OCI-M2 (cell line): ENCODE results near the gene RDM1.
"Not testable (repeated sequence)": the region's sequence is repeated elsewhere in the genome, so short reads cannot be mapped to it uniquely, and the experiment has no call there.

ENCODE experiments used
- DNase-seq: peaks from one replicate; lab custom pipeline; 2025; ENCODE audit not compliant: unreplicated experiment; lab: John Stamatoyannopoulos, UW

The RDM1 gene

GRCh38 chr17:35930211-35931065 lies at the start of gene RDM1:
Gene RDM1, minus strand, starts transcription at chr17:35930773. Its CDS starts 46 bp downstream, at chr17:35930727.
- no peak for DNase-seq

- no peak for DNase-seq
Measured at GRCh38 chr17:35978346-35978745, 47.8 kb upstream of the RDM1 start.

- no peak for DNase-seq
Measured at GRCh38 chr17:35977509-35977908, 46.9 kb upstream of the RDM1 start.

- no peak for DNase-seq
Measured at GRCh38 chr17:35973333-35974260, 43.0 kb upstream of the RDM1 start.

- DNase-seq, result no peak
Measured at GRCh38 chr17:35972945-35973332, 42.4 kb upstream of the RDM1 start.

- no peak for DNase-seq
Measured at GRCh38 chr17:35972535-35972934, 42.0 kb upstream of the RDM1 start.

GRCh38 chr17:35972066-35972465 lies 41.5 kb upstream of the RDM1 start:
- no peak for DNase-seq

- DNase-seq, result no peak
Measured at GRCh38 chr17:35969558-35970380, 39.2 kb upstream of the RDM1 start.

GRCh38 chr17:35968520-35969054 lies 38.0 kb upstream of the RDM1 start:
- no peak for DNase-seq

- no peak for DNase-seq
Measured at GRCh38 chr17:35965272-35965671, 34.7 kb upstream of the RDM1 start.

GRCh38 chr17:35963663-35964062 lies 33.1 kb upstream of the RDM1 start:
- DNase-seq, result no peak

- no peak for DNase-seq
Measured at GRCh38 chr17:35953720-35954119, 23.1 kb upstream of the RDM1 start.

- no peak for DNase-seq
Measured at GRCh38 chr17:35949401-35949800, 18.8 kb upstream of the RDM1 start.

- DNase-seq, result no peak
Measured at GRCh38 chr17:35948092-35948491, 17.5 kb upstream of the RDM1 start.

- no peak for DNase-seq
Measured at GRCh38 chr17:35947156-35947585, 16.6 kb upstream of the RDM1 start.

GRCh38 chr17:35944151-35944550 lies 13.6 kb upstream of the RDM1 start:
- no peak for DNase-seq

- DNase-seq, result no peak
Measured at GRCh38 chr17:35943537-35943936, 13.0 kb upstream of the RDM1 start, which contains the start of gene LYZL6. Gene LYZL6, minus strand, starts transcription at chr17:35943713. Its CDS starts 4,357 bp downstream, at chr17:35939356.

GRCh38 chr17:35942588-35943186 lies 12.1 kb upstream of the RDM1 start:
- peak; percentile 20 for DNase-seq

- DNase-seq, result not testable (repeated sequence)
Measured at GRCh38 chr17:35938492-35938891, 7.9 kb upstream of the RDM1 start.

GRCh38 chr17:35936063-35936462 lies 5.5 kb upstream of the RDM1 start:
- no peak for DNase-seq
